ENCODE results near the gene ZEB2.

ZEB2 gene

DNA sequence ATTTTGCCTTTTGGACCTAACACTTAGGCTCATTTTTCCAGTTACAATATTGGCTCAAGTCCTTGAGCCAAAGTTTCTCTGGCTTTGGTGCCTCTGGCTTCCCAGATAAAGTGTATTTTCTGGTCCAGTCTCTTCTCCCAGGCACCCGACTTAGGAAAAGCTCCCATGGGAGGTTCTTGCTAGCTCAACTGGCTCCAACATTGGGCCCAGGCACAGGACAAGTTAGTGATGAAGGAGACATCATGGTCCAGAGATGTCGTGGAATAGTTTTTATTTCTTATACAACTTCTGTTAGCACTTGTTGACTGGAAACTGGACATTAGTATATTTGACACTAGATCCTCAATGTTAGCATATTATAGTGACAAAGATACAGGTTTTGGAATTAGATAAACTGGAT lies 8.2 kb upstream of the ZEB2 start:
- no peak for DNase-seq (ENCODE audit: low spot score)

DNA sequence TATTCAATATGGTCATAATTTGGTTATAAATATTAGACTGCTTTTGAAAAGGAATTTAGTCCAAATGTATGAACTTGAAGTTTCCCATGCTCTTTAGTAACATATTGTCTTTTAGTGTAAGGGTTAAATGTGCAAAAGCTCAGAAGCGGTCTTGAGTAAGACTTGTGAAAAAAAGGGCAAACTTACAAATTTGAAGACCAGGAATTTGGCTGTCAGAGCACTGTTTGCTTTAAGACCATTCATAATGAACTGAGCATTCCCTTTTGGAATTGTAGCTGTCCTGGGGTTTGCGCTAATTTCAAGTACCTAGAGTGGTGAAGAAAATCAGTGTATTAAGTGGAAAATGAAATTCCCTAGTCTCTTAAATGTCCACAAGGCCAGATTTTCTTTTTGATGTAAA lies 6.9 kb upstream of the ZEB2 start:
- no peak for DNase-seq (ENCODE audit: low spot score)

DNA sequence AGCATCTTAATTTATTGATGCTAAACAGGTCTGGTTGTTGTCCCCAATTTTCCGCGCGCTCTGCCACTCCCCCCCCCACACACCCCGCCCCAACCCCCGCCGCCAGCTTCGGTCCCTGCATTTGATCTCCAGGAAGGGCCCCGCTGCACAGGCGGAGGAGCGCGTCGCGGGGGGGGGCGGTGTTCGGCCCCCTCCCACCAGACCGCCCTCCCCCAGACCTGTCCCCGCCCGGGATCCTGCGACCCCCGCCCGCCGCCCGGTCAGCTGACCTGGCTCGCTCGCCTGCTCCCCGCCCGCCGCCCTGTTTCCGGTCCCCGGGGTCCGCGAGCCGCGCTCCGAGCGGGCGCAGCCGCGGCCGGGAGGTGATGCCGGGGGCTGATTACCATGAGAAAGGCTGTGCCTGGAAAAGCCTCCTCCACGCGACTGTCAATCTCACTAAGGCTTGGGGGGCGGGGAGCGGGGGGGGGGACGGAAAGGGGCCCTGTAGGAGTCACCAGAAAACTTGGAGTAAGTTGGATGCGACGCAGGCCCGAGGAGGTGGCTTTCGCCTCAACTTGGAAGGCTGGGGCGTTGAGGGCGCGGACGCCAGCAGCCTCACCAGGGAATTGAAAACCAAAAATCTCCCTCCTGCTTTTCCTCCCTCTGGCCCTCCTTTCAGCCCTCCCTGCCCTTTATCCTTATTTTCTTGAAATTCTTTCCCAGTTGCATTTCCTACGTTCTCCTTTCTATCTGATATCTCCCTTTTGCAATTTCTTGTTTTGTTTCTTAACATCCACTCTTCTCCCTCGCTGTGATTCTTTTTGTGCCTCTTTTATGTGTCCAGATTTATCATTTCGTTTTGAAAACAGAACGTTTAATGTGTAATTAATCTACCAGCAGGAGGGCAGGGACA lies 4.4 kb upstream of the ZEB2 start:
- DNase-seq (ENCODE audit: low spot score) = no peak

DNA sequence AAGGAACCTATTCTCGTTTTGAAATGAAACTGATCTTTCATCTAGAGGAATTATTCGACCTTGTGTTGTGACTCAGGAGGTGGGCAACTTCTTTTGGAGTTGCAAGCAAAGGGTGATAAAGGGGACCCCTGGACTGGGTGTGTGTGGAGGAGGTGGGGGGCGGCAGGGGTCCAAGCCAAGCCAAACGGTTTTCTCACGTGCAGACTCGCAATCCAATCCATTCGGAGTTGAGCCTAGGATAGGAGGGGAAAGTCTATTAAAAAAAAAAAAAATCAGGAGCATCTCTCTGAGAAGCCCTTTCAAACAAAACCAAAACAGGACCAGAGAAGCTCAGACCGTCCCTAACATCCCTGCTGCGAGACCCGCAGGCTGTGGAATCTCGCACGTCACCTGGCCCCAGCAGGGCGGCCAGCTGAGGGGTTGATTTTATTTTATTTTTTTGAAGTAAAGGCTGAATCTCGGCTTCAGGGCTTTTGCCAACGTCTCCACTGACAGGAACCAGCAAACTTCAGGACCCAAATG lies 3.7 kb upstream of the ZEB2 start:
- DNase-seq (ENCODE audit: low spot score) = no peak

DNA sequence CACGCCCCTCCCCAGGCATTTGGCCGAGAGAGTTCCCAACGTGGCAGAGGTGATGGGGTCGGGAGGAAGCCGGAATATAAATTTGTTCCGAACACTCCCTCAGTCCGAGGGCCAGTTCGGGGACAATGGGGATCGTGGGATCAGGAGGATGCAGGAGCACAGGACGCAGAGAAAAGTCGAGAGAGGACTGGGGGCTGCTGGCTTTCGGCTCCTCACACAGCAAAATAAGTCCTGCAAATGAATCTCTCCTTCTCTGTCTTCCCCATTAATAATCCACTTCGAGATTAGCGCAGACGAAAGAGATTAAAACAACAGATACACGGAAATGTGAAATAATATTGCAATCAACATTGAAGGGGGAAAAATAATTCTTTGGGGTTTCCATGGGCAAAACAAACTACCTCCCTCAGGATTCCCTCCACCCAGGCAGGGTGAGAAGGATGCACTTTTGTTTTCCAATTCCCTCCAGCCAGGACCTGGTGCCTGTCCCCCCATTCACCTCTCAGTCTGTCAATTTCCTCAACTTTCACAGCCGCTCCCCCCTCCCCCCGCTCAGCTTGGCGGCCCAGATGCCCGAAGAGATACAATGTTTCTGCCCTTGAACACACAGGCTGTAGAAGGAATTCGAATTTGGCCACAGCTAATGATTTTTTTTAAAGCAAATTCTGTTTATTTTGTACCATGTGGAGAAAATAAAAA lies 3.1 kb upstream of the ZEB2 start:
- DNase-seq (ENCODE audit: low spot score) = no peak

DNA sequence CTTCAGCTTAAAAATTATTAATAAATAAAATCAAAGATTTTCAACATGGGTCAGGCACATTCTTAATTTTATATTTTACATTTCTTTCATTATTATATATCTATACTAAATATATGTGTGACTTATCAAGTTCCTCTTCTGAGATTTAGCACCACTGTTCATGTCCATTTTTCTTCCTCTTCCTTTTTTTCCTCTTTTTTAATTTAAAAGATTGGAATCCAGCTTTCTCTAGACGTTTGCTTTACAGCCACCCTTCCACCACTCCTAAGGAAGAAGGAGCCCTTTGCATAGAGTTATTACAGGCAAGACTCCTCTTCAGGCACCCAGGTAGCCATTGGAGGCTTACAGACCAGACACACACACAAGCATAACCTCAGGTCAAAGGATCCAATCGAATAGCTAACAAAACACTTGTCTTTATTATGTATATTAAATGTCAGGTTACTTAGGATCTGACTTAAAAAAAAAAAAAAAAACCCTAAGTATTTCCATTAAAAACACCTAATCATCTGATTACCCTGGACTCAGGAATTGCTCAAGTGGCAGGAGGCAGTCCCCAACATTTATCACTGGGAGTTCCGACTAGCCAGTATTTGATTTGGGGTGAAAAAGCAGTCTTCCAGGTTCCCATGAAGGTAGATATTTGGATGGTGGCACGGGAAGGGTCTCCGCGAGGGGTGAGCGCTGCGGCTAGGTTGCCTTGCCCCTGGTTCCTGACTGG lies 2.4 kb upstream of the ZEB2 start:
- no peak for DNase-seq (ENCODE audit: low spot score)

DNA sequence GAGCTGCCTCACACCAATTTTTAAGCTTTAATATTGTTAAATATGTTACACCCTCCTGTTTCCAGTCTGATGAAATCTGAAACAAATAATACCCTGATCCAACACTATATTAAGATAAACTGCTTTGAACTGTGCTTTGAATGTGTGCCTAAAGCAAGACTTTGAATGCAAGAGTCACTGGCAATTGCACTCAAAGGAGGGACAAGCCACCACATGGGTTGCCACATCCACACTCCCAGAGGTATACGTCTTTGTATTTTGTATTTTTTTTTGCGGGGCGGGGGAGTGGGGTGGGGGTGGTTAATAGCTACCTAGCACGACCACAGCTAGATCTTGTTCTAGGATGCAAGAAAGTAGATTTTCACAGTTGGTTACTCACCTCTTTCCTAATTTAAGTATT lies 1.8 kb upstream of the ZEB2 start:
- DNase-seq (ENCODE audit: low spot score) = no peak

DNA sequence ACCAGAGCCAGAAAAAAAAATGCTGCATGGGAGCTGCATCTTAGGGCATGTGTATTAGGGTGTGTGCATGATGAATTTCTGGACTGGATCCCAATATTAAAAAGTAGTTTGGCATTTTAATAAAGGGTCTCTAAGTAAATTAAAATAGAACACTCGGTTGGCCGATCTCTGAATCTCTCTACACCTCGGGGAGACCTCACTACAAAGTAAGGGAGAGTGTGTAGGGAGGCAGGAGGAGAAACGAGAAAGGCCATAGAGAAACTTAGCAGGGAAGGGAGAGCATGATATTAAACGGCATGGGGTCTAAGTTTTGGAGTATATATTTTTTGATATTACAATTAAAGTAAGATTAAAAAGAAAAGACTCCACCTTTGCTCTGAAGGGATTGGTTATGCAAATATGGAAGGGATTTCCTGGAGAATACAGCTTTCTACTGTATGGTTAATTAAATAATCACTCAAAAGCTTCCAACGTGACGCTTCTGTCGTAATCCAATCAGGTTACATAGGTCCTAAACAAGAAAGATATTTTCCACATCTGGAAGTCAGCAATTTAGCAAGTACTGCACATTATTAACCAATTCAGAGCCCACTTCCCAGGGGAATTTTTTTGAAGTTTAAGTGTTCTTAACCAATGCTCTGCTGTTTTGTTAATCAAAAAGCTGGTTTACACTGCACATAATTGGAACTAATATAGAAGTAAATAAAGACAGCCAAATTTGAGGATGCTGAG lies 1.0 kb upstream of the ZEB2 start:
- DNase-seq (ENCODE audit: low spot score) = no peak

DNA sequence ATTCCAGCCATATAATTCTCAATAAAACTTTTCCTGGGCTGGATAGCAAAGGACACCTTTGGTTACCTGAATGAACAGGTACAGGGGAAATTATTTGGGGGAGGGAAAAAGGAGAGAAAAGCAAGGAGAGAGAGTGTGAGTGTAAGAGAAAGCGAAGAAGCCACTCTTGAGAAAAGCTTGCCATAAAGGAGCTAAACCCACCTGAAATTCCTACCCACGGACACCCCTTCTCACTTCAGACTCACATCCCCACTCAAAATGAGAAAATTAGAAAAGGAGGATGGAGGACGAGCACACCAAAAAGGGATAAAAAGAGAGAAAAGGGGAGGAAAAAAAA lies 354 bp downstream of the ZEB2 start:
- no peak for DNase-seq (ENCODE audit: low spot score)

DNA sequence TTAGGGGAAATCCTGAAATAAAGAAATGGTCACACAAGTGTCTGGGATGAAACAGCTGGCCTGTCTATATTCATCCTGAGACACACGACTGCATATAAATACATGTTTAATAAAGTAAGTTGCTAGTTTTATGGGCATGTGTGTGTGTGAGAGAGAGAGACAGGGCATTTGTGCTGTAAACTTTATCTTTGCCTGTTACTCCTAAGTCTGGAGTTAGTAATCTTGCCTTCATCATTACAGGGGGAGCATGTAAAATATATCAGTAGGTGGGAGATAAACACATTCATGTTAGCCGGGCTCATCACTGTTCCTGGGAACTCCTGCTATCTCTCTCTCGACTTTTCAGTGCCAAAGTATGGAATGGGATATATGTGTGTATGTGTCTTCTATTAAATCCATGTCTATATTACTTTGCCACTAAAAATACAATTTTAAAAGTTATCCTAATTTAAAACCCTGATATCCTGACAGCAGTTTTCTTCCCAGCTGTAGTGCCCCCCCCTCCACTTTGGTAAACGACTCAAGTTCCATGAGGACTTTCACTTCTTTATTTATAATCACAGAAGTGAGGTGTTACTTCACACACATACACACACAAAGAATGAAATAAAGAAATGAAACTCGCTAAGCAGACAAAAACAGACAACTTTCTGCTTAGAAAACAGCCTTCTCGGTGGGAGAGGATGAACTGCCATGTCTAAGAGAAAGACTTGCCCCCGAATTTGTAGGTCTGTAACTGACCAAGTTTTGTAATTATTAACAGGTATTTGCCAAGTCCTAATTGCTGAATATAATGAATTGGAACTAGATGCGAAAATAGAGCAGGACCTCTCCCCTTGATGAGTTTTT lies 947 bp downstream of the ZEB2 start:
- peak; percentile 47 for DNase-seq (ENCODE audit: low spot score)

DNA sequence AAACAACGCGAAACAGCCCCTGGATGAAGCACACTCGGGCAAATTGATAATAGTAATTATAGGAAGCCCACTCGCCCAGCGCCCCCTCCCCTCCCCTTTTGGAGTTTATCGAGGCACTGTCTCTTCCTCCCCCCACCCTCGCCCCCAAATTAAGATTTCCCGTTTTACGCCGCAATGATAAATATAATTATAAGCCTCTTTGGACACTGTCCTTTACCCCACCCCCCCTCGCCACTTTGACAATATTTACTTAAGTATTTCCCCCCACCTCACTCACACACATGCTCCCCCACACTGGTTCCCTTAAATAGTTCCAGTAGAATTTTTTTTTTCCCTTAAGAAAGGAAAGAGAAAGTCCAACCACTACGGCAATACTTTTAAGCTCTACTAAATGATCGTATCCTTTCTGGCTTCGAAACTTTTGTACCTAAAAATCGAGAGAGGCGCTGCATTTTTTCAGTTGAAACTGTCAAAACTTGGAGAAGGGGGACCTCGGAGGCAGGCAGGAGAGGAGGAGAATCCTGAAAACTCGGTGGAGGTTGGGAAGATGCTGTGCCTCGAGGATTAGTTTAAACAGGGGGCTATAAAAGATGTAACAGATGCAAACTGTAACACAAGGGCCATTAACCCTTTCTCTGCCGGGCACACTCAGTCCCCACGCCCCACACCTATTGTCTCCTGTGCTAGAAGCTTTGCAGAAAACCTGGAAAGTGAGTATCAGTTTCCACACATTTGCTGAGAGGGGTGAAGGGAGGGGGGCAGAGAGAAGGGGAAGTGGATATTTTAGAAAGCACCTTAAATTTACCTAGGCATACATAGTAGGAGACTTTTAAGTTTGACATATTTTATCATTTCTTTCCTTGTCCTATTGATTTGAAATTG lies 1.8 kb downstream of the ZEB2 start:
- peak; percentile 50 for DNase-seq (ENCODE audit: low spot score)

DNA sequence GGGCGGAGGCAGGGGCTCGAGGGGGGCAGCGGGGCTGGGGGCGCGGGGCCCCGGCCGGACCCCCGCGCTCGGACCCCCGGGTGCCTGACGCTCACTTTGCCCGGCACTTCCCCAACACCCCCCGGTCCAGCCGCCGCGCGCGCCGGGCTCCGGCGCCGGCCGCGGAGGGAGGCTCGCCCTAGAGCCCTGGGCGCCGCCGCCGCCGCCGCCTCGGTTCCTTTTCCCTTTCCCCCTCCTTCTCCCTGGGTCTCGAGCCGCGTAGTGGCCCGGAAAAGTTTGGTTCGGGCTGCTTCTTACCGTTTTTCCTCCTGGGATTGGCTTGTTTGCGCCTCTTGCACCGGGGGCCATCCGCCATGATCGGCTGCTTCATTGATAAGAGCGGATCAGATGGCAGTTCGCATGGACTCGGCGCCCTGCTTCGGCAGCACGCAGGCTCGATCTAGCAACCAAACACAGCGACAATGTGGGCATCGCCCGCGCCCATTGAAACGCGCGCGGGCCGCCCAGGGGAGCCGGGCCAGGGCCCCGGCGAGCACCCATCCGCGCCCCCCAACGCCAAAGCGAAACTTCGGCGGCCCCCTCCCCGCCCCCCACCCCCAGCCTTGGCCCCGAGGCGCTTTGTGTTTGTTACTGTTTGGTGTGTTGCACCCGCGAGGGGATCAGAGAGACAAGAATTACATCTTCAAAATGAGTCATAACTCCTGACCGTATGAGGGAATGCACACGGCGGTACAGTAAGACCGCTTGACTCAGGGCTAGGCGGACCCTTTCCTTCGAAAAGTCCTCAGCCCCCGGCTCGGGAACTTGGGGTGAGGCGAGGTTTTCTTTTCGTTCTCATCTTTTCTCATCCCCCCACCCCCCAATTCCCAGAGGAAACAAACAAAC lies 2.7 kb downstream of the ZEB2 start:
- DNase-seq (ENCODE audit: low spot score) = peak; percentile 76

DNA sequence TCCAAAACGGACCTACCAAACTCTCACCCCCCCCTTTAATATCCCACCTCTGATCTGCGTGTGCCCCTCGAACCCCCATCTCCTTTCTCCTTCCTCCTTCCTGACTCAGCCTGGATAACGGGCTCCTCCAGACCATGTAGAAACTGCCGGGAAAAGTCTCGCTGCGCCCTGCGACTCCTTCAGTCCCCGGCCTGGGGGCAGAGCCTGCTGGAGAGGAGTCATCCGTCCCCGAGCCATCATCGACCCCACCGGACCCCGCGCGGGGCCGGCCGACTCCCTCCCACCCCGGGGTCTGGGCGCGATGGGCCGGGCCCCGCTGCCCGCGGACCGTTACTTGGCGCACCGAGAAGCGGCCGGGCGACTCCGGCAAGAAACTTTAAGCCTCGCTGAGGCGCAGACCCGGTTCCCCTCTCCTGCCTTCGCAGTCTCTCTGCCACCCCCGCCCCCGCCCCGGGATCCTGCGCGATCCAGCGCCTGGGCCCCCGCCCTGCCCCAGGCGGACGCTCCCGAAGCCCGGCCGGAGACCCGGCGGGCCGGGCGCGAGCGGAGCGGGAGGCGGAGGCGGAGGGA lies 3.4 kb downstream of the ZEB2 start:
- DNase-seq (ENCODE audit: low spot score) = peak; percentile 43

DNA sequence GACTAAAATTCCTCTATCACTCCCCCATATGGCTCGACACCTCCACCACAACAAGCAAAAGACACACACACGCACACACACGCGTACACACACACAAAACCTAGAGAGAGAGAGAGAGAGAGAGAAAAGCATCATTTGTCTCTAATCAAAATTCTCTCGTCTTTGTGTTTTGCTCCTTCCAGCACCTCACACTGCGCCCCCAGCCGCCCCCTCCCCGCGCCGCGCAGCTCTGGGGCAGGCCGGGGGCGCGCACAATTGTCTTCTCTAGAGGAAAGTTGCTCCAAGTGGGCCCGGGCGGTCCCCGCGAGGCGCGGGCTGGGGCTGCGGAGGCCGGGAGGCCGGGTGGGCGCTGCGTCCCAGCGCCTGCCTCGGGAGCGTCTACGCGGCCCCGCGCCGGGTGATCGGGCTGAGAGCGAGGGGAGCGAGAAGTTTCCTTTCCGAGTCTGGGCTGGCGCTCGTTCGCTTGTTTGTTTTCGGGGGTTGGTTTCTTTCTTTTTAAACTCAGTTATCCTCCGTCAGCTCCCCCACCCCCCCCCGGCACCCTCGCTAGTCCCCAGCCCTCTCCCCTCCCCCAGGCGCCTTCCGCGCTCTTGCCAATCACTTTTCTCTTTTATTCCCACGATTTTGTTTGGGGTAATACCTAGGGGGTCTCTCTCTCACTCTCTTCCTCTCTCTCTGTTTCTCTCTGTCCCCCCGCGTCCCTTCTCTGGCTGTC lies 4.1 kb downstream of the ZEB2 start:
- DNase-seq (ENCODE audit: low spot score) = peak; percentile 52

DNA sequence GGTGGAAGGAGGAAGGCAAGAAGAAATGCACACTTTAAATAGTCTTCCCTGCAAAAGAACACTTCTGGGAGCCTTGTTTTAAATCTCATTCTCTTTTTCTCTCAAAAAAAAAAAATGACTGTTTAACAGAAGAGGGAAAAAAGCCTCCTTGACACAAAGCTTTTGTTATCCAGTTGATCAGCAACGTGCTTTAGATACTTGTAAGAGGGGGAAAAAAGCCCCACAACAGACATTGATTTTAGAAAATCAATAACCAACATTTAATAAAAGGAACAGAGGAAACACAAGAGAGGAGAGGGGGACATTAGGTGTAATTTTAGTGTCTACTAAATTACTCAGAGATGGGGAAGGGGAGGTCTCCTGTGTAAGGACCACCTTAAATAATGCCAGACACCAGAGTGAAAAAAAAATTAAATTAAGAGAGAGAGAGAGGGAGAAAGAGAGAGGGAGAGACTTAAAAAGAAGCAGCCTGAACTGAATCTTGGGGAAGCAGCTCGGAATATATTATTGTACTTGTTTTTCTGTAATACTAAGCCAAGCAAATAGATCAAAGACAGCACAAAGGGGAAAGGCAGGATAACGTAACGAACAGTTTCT lies 4.7 kb downstream of the ZEB2 start:
- DNase-seq (ENCODE audit: low spot score) = no peak

DNA sequence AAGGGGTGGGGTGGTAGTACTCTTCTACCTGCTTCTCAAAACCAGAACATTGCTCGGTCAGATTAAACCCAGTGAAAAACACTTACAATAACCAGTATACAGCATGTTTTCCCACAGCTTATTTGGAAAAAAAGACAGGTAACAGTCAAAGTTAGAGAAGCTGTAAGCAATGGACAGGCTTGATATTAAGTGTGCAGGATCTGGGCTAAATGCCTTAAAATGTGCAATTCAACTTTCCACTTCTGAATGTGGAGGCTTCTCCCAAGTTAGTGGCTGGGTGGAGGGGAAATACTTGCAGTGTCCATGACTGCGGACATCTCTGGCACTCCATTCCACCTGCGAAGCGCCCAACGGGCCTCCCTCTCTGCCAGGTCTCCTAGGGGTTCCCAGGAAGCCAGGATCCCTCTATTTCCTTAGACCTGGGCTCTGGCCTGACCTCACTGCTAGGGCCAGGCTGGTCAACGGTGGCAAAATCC lies 5.3 kb downstream of the ZEB2 start:
- no peak for DNase-seq (ENCODE audit: low spot score)

DNA sequence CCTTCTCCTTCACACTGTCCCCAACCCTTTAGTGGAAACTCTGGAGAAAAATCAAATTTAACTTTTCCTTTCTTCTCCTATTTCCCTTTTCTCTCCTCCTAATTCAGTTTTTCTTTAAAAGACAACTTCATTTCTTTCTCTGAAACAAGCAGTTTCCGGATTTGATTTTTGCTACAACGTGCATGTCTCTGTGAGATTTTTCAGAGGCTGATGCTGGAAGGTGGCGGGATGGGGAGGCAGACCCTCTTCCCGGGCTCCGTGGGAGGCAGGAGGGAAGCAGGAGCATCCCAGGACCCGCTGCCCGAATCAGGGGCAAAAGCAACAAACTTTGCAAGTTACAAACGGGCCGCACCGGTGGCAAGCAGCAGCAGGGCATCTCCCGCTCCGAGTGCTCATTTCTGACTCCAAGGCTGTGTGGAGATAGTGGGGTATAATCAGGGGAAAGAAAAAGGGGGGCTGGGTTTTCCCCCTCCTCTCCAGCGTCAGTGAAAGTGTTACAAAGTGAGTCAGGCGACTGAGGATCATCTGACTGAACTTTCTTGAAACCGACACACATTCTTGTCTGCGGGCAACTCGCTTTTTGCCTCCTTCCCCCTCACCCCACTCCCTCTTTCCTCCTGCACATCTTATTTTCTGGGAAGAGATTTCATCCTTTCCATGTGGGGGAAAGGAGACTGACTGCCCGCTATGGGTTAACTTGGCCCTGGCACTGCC lies 6.4 kb downstream of the ZEB2 start:
- no peak for DNase-seq (ENCODE audit: low spot score)

Data from hematopoietic multipotent progenitor cell treated with erythropoietin and hydrocortisone succinate and interleukin-3 and kit ligand, for 15 days (in vitro differentiated cells).